ENCODE measurements around the gene AKR1D1. TPM values are rescaled to one million over a fixed set of nuclear protein-coding genes. Genes with fewer than 3 reads are reported as not detected.

AKR1D1 gene
- total and polyA plus RNA-seq, 2 donors (not counting 1 experiment from before 2014, with no cell fraction given) = not detected

DNA sequence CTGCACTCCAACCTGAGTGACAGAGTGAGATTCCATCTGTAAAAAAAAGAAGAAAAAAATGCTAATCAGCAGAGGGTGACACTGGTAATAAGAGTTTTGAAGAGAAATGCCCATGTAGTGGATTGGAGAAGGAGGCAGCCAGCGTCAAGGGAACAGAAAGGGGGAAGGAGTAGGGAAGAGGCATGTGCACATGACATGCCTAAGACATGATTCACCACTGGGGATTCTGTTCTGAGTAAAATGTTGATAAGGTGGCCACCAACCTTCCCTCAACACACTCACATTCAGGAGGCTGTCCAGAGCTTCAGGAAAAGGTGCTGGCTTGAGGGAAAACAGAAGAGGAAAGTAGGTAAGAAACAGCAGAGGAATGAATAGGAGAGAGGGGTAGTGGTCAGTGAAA is 39.9 kb downstream of the AKR1D1 start:
- DNase-seq (no peak), ATAC-seq (ENCODE audit: low read depth) (no peak)
- Histone ChIP-seq H3K4me2 (replicated peaks; ENCODE audit: low read depth, low read length, poor library complexity, severe bottlenecking) (no peak overlapping the region), H3K27me3 (replicated peaks in 1 of 4; ENCODE audit: control extremely low read depth in 1 of 4, control insufficient read depth in 3 of 4, insufficient read depth in 4 of 4, low read length in 3 of 4) (no peaks in the 10 kb centered on the region), H3K9me3 (ENCODE audit: control extremely low read depth in 1 of 3, control insufficient read depth in 2 of 3, insufficient read depth in 1 of 3, low read length in 2 of 3) (no peaks in the 10 kb centered on the region), H3K79me2 (ENCODE audit: control insufficient read depth, insufficient read depth, low read length) (no peaks in the 10 kb centered on the region), H3K9ac (ENCODE audit: low read length) (no peak overlapping the region), H3K27ac (ENCODE audit: low read length in 2 of 2) (no peak overlapping the region), H3K36me3 (replicated peaks in 1 of 2; ENCODE audit: control extremely low read depth in 1 of 2, control insufficient read depth in 1 of 2, extremely low read depth in 1 of 2, insufficient read depth in 2 of 2, low read length in 1 of 2) (no peaks in the 10 kb centered on the region), H4K20me1 (ENCODE audit: control insufficient read depth, insufficient read depth, low read length, poor library complexity, severe bottlenecking) (no peaks in the 10 kb centered on the region), H3K4me3 (ENCODE audit: control extremely low read depth in 1 of 5, extremely low read depth in 1 of 5, insufficient read depth in 1 of 5, low read depth in 2 of 5, low read length in 4 of 5) (no peak overlapping the region), H2AFZ (ENCODE audit: insufficient read depth, low read depth, low read length, poor library complexity, severe bottlenecking) (no peak overlapping the region), H3K4me1 (ENCODE audit: control insufficient read depth in 2 of 2, insufficient read depth in 2 of 2, low read length in 2 of 2) (no peaks in the 10 kb centered on the region)
- TF ChIP-seq, protein P1, sequence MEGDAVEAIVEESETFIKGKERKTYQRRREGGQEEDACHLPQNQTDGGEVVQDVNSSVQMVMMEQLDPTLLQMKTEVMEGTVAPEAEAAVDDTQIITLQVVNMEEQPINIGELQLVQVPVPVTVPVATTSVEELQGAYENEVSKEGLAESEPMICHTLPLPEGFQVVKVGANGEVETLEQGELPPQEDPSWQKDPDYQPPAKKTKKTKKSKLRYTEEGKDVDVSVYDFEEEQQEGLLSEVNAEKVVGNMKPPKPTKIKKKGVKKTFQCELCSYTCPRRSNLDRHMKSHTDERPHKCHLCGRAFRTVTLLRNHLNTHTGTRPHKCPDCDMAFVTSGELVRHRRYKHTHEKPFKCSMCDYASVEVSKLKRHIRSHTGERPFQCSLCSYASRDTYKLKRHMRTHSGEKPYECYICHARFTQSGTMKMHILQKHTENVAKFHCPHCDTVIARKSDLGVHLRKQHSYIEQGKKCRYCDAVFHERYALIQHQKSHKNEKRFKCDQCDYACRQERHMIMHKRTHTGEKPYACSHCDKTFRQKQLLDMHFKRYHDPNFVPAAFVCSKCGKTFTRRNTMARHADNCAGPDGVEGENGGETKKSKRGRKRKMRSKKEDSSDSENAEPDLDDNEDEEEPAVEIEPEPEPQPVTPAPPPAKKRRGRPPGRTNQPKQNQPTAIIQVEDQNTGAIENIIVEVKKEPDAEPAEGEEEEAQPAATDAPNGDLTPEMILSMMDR (IDR thresholded peaks at IDR 0.05) = no peak
- no peak for TF ChIP-seq EZH2 (IDR thresholded peaks at IDR 0.05; ENCODE audit: borderline replicate concordance, insufficient read depth, low read depth, low read length, poor library complexity, severe bottlenecking)
- POLR2A ChIA-PET = no interaction called here
- Mint-ChIP-seq H3K27me3 (peaks cover 9% of the 10 kb centered on the region), H3K9me3 (ENCODE audit: insufficient read depth) (no peaks in the 10 kb centered on the region), H3K4me3 (no peak overlapping the region), H3K4me1 (no peaks in the 10 kb centered on the region), H3K27ac (no peak overlapping the region)
- 86% methylated on average over 1 of the region's 1 CpG for WGBS (ENCODE audit: insufficient coverage)
- CTCF ChIA-PET = no interaction called here
- intact Hi-C loops (cut with micrococcal nuclease) = no loop called here

GRCh38 chr7:138116892-138117291 is 40.6 kb downstream of the AKR1D1 start:
- no peak overlapping the region for H2AFZ ChIP-seq (ENCODE audit: insufficient read depth, low read depth, low read length, poor library complexity, severe bottlenecking)
- peaks cover 0 to 2% (median 0%) of the 10 kb centered on the region in 3 donors for H3K9me3 ChIP-seq (ENCODE audit: control extremely low read depth in 1 of 3, control insufficient read depth in 2 of 3, insufficient read depth in 1 of 3, low read length in 2 of 3)
- ATAC-seq (ENCODE audit: low read depth) (no peak), DNase-seq (no peak)
- Mint-ChIP-seq H3K4me3 (no peak overlapping the region), H3K27me3 (peaks cover 9% of the 10 kb centered on the region), H3K9me3 (ENCODE audit: insufficient read depth) (no peaks in the 10 kb centered on the region), H3K27ac (no peak overlapping the region), H3K4me1 (no peaks in the 10 kb centered on the region)
- TF ChIP-seq, protein P1 (IDR thresholded peaks at IDR 0.05) = no peak
- TF ChIP-seq EZH2 (IDR thresholded peaks at IDR 0.05; ENCODE audit: borderline replicate concordance, insufficient read depth, low read depth, low read length, poor library complexity, severe bottlenecking) = no peak
- ChIA-PET CTCF (no interaction called here), POLR2A (no interaction called here)
- intact Hi-C loops (cut with micrococcal nuclease) = no loop called here
- H3K36me3 ChIP-seq (replicated peaks in 1 of 2; ENCODE audit: control extremely low read depth in 1 of 2, control insufficient read depth in 1 of 2, extremely low read depth in 1 of 2, insufficient read depth in 2 of 2, low read length in 1 of 2) = no peaks in the 10 kb centered on the region
- H3K4me1 ChIP-seq (ENCODE audit: control insufficient read depth in 2 of 2, insufficient read depth in 2 of 2, low read length in 2 of 2) = no peaks in the 10 kb centered on the region
- no peaks in the 10 kb centered on the region for H3K79me2 ChIP-seq (ENCODE audit: control insufficient read depth, insufficient read depth, low read length)
- H3K27ac ChIP-seq (ENCODE audit: low read length in 2 of 2) = no peak overlapping the region
- H3K4me2 ChIP-seq (replicated peaks; ENCODE audit: low read depth, low read length, poor library complexity, severe bottlenecking) = no peak overlapping the region
- 90% methylated on average over 2 of the region's 2 CpGs for WGBS (ENCODE audit: insufficient coverage)
- H3K27me3 ChIP-seq (replicated peaks in 1 of 4; ENCODE audit: control extremely low read depth in 1 of 4, control insufficient read depth in 3 of 4, insufficient read depth in 4 of 4, low read length in 3 of 4) = no peaks in the 10 kb centered on the region
- no peak overlapping the region for H3K9ac ChIP-seq (ENCODE audit: low read length)
- H3K4me3 ChIP-seq (ENCODE audit: control extremely low read depth in 1 of 5, extremely low read depth in 1 of 5, insufficient read depth in 1 of 5, low read depth in 2 of 5, low read length in 4 of 5) = no peak overlapping the region
- no peaks in the 10 kb centered on the region for H4K20me1 ChIP-seq (ENCODE audit: control insufficient read depth, insufficient read depth, low read length, poor library complexity, severe bottlenecking)

All from B cell (primary cell).